Measurements from ENCODE around the gene ZBTB7B.
A peak's percentile ranks its signal among the peaks of the same experiment; 100 is the strongest.

Gene ZBTB7B

DNA sequence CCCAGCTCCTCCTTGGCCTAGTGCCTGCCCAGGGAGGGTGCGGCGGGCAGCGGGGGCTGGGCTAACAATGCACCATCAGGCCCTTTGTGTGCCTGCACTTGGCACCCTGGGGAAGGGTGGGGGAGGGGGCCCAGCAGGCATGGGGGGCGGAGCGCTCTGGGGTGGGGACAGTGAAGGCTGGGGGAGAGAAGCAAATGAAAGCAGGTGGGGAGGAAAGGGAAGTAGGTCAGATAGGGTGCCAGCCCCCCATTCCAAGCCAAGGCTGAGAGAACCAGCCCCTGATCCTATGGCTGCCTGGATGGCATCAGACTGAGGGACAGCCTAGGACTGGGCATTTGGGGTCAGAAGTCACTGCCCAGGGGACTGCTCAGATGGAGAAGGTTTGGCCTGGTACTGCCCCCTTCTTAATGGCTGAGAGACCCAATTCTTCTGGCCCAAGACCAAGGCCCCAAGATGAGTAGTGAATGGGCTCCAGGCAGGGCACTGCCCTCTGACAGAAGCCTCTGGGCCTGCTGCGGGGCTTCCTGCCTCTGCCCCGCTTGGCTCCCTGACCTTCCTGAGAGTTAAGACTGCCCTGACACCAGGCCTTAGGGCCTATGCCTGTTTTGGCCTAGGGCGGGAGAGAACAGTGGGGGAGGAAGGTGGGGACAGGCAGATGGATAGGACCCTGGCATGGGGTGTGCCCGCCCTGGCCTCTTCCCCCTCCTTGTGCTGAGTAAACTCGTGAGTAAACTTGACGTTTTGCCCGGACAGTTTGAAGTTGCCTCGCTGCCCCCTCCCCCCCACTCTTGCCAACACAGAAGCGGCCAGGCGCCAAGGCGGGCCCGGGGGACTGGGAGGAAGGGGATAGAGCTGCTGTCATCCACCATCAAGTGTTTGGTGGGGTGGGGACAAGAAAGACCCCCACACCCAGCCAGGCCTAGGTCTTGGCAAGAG is 2.7 kb downstream of the ZBTB7B start:
- no peak for DNase-seq

DNA sequence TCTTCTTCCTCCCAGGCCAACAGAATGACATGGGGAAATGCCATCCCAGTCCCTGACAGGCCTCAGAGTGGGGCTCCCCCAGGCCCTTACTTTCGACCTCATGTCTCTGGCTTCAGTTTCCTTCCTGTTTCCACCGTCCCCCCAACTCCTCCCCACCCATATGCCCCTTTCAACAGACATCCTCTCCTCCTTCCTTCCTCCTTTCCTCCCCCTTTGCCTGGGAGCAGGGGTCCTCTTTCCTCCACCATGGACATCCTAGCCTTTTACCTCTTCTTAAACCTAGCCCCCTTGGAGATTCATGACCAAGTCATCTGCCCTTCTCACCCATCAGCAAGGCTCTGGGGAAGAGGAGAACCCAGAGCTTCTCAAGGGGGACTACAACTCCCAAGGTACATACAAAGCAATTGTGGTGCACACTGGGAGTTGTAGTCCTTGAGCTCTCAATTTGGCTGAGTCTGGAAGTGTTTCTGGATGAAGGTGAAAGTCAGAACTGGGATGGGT is 4.0 kb downstream of the ZBTB7B start:
- no peak for DNase-seq

DNA sequence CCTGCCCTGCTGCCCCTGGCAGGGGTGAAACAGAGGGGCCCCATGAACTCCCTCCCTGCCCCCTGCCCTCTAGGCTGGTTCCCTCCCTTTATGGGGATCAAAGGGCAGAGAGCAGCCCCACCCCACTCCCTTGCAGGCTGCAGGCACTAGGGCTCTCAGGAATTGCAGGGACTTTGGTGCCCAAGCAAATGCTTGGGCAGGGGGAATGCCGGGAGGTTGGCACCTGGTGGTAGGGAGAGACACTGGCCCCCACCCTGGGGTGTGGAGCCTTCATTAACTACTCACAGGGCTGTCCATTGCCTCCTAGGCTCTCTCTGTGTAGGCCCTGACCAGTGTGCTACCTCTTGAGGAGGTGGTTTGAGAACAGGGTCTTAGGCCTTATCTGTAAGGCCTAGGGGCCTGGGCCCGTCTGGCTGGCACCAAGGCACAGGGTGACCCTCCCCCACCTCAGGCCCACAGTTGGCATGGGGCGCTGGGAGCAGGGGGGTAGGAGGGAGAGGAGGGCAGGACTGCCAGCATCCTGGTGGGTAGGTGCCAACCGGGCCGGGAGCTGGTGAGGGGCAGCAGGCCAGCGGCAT is 4.7 kb downstream of the ZBTB7B start:
- no peak for DNase-seq

DNA sequence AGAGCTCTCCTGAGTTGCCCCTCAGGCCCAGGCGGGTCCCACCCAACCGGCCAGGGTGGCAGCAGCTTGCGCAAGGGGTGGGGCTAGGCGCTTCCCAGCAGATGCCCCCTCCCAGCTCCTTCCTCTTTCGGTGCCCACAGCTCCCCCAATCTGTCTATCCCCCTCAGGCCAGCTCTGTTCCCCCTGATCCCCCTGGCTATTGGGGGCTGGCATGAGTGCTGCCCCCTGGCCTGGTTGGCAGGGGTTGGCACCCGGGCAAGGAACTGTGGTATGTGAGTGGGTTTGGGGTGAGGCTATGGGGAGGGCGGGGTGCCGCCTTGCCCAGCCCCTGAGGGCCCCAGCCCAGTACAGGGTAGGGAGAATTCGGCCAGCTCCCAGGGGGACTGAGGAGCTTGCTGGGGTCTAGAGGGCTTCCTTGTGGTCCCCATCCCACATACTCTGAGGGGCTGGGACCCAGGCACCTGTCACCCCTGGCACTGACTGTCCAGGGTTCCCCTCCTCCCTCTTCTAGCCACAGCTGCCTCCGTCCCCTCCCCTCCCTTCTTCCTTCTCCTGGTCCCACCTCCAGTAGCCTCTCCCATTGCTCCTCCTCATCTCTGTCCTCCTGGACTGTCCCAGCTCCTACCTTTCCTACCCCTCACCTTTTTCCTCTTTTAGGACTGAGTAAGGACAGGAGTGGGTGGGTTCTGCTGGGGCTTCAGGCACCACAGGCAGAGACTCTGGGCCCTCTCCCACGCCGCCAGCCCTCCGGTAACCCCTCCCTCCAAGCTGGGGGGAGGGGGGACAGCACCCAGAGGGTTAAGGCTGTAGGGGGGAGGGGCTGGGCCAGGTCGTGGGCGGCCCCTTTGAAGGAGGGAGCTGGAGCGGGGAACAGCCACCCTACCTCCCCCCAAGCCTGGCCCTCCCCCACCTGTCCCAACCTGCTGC is 5.7 kb downstream of the ZBTB7B start:
- no peak for DNase-seq

DNA sequence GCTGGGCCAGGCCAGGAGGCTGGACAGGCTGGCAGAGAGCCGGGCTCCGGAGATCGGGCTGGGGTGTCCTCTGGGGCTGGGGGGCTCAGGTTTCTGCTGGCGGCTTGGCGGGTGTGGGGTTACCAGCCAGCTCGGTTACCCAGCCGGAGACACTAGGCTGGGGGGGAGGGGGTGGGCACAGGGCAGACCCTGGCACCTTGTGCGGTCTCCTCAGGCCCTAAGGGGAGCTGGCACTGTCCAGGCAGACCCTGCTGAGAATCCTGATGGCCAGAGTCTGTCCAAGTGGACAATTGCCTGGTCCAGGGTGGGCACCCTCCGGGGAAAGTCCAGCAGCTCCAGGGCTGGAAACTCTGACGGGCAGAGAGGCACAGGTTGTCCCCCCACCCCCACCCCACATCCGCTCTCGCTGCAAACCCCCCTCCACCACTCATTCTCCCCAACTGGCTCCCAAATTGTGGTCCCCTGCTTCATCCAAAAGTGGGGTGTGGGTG is 6.7 kb downstream of the ZBTB7B start:
- no peak for DNase-seq

DNA sequence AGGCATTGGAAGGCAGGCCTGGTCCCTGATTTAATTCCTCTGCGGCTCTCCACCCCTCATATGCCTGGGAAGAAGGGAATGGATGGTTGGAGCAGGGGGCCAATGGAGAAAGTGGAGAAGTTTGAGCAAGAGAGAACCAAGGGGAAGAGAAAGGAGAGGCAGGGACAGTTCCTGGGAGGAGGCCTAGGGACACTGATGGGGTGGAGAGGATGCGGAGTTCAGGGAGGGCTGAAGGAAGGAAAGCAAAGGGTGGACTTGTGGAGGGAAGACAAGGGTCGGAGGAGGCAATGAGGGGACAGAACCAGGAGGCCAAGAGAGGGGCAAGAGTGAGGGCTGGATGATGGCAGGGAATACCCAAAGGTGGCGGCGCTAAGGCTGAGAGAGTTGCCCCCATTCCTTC is 7.1 kb downstream of the ZBTB7B start:
- DNase-seq: no peak

DNA sequence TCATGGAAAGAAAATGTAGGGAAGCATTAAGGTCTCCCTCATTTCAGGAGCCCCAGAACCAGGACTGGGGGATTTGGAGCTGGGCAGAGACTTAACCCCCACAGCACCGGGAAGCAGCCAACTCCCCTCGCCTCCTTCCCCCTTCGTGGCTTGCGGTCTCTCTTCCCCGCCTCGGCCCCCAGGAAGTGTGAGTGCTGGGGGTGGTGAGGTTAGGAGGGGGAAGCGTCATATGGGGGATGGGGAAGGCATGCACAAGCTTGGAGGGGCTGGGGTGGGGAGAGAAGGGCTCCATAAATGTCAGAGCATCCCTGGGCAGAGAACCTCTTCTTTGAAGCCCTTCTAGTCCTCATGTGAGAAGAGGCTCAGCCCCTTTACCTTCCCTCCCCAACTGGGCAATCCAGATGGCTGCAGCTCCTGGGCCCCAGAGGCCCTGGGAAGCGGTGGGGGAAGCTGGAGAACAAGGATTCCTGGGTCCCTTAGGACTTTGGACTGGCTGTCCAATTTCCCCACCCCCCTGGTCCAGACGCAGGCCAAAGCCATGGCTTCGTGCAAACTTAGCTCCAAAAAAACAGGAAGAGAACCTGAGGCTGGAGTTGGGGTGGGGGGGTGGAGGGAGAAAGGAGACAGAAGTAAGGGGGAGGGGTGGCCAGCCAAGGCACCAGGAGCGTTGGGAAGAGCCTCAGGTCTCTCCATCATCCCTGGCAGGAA is 7.8 kb downstream of the ZBTB7B start:
- DNase-seq: no peak

DNA sequence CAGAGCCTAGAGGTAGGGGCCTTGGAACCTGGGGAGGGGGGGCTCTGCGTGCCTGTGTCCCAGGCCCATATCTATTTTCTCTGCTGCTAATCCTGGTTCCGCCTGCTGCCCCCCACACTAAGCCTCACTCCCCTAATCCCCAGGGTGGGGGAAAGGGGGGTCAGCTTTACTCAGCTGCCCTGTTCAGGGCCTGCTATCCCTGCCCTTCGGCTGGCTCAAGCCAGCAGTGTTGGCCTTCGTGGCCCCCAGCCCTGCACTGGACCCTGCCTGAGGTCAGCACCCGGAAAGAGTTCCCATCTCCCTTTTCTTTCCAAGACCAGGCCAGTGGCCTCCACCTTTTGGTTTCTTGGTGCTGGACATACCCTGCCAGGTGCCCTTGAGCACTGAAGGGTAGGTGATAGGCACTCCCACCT is 8.4 kb downstream of the ZBTB7B start:
- DNase-seq: no peak

DNA sequence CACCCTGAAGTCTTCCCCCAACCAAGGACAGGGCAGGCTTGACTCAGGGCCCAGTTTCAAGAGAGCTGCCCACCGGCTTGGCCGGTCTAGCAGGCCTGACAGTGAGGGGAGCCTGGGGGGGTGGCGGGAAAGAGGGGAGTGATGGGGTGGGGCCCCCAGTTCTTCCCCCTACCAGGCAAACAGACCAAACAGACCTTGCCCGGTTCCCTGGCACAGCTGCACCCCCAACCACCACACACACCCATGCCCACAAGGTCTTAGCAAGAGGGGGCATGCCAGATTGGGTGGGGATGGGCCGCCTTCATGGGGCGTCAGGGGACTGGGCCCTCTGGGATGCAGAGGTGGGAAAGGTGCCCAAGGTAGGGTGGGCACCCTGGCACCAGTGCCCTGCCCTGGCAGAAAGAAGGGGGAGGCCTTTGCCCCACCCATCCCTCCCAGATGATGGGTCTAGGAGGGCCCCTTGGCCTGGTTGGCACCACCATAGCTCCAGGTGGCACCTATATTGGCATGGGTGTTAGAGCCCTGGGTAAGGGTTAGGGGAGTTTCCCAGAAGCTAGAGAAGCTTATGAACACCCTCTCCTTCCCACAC is 8.9 kb downstream of the ZBTB7B start:
- no peak for DNase-seq

DNA sequence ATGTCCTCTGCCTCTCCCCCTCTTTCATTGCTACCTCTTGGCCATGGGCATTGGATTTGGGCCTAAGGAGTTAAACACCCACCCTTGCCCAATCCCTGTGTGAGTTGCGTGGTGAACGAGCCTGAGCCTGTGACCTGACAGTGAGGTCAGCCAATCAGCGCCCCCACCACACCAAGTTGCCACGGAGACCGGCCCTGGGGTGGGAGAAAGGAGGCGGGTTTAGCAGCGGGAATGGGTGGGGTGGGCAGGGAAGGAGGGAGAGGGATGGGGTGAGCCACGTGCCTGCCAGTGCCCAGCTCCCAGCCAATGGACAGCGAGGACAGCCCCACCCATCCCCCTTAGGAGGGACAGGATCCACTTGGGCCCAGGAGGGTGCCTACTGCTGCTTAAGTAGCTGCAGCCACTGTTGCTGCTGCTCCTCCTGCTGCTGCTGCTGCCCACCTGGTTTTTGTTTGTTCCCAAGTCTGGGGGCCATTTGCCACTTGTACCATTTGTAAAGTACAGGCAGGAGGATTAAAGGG is 9.5 kb downstream of the ZBTB7B start:
- no peak for DNase-seq

DNA sequence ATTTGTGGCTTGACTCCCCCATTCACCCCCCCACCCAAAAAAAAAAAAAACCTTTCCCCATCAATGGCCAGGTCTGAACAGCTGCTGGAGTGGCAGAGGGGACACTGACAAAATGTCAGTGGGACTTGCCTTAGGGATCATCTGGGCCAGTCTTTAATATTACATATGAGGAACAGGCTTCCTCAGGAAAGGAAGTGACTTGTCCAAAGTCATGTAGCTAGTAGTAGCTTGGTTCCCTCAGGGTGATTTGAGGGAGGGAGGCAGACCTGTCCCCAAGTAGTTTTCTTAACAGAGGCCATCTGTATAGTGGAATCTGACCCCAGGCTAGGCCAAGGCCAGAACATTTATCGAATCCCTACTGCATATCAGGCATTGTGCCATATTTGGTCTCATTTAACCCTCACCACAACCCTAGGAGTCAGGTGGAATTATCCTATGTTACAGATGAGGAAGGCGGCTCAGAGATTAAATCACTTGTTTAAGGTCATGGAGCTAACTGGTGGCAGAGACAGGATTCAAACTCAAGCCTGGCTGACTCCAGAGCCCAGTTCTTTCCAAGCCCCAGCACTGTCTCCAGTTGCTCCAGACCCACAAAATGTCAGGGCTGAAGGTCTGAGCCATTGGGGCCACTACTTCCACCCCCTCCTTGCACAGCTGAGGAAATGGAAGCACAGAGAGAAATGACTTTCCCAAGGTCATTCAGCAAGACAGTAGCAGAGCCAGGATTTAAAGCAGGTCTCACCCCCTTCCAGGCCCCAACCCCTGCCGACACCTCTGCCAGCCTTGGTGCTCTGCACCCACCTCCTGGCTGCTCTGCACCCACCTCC is 10.4 kb downstream of the ZBTB7B start:
- DNase-seq: no peak

DNA sequence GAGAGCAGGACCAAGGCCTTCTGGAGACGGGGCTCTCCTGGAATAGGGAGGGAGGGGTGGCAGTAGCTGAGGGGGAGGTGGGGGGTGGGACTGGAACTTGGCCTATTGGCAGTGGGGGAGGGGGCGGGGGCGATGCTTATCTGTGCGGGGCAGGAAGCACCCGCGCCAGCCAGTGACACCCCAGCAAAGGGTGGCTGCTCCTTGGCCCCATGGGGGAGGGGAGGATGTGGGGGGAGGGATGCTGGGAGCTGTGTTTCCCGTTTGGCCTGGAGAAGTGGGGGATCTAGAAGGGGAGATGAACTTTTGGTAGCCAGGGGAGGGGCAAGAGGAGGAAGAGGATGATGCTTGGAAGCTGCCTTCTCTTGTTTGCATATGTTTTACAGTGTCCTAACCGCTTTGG is 11.0 kb downstream of the ZBTB7B start:
- DNase-seq: peak; percentile 46

DNA sequence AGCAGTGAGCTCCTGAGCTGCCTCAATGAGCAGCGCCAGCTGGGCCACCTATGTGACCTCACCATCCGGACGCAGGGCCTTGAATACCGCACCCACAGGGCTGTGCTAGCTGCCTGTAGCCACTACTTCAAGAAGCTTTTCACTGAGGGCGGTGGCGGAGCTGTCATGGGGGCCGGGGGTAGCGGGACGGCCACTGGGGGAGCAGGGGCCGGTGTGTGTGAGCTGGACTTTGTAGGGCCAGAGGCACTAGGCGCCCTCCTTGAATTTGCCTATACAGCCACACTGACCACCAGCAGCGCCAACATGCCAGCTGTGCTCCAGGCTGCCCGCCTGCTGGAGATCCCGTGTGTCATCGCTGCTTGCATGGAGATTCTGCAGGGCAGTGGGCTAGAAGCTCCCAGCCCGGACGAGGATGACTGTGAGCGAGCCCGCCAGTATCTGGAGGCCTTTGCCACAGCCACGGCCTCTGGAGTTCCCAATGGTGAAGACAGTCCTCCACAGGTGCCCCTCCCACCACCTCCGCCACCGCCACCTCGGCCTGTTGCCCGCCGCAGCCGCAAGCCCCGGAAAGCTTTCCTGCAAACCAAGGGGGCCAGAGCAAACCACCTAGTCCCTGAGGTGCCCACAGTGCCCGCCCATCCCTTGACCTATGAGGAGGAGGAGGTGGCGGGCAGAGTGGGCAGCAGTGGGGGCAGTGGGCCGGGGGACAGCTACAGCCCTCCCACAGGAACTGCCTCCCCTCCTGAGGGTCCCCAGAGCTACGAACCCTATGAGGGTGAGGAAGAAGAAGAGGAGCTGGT is 12.3 kb downstream of the ZBTB7B start:
- no peak for DNase-seq

DNA sequence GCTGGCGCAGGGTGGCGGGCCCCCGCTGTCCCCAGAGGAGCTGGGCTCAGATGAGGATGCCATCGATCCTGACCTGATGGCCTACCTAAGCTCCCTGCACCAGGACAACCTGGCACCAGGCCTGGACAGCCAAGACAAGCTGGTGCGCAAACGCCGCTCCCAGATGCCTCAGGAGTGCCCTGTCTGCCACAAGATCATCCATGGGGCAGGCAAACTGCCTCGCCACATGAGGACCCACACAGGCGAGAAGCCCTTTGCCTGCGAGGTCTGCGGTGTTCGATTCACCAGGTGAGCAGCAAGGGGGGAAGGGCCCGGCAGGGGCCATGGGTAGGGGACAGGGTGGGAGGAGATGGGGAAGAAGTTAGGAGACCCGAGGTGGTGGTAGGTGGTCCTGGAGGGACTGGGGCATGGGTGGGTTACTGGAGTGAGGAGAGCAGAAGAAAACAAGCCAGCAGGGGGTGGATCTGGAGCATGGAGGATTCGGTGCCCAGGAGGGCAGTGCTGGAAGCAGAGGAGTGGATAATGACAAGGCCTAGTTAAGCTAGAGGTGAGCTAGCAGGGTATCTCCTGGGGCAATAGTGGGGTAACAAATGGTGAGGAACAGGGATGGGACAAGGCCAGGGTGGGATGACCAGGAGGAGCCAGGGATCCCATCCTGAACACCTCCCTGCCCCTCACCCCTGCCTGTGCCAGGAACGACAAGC is 13.1 kb downstream of the ZBTB7B start:
- no peak for DNase-seq

DNA sequence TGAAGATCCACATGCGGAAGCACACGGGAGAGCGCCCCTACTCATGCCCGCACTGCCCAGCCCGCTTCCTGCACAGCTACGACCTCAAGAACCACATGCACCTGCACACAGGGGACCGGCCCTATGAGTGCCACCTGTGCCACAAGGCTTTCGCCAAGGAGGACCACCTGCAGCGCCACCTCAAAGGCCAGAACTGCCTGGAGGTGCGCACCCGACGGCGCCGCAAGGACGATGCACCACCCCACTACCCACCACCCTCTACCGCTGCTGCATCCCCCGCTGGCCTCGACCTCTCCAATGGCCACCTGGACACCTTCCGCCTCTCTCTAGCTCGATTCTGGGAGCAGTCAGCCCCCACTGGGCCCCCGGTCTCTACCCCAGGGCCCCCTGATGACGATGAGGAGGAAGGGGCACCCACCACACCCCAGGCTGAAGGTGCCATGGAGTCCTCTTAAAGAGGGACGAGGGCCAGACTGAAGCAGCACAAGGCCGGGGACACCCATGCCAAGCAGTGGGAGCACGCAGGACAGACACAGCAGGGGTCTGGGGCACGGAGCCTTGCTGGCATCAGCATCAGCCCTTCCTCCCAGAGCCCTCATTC is 13.7 kb downstream of the ZBTB7B start:
- DNase-seq: no peak

DNA sequence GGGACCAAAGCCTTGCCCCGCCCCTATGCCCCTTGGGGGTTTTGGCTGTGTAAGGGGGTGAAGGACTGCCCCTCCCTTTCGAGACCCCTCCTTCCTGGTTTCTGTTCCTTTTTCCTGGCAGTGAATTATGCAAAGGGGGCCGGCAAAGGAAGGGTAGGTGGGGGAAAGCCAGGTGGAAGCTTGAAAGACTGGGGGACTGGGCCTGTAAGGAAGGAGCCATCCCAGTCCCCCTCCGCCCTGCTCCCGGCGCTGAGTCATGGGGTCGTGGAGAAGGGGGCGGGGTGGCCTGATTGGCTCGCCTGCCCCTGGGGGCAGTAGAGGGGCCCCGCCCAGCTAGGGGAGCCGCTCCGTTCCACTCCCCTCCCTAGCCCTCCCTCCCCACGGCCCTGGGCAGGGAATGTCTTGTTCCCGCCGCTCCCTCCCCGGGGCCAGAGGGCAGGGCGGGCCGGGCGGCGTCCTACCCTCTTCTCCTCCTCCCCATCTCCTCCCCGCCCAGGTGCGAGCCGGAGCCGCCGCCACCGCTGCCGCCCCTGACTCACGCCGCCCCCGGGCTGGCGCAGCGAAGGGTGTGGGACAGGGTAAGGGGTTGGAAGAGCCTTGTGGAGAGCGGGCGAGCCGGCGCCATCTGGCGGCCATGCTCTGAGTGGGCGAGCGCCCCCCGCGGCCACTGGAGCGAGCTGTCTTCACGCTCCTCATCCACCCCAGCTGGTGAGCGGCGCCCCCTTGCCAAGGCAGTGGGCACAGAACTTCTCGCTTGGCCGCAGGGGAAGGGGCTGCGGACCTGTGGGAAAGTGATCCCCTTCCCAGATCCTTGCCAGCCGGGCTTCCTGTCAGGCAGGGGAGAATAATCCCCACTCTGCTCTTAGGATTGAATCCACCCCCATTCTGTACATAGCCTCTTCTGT is 14.7 kb downstream of the ZBTB7B start:
- peak; percentile 90 for DNase-seq

DNA sequence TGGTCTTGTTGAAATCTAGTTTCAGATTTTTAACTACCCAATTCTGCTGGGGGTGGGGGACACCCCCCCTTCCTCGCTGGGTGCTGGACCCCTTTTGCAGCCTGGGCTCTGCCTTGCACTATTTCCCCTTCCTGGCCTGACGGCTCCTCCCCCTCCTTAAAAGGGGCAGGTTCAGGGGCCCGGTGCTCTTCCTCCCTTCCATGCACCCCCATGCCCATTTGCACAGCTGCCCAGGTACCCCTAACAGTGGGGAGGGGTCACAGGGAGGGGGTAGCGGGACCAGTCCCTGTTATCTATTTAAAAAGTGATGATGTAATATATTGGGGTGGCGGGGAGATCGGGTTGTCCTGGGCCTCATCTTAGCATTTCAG is 15.3 kb downstream of the ZBTB7B start:
- DNase-seq: no peak
